BE2C (cell line): ENCODE measurements around the gene RSPH4A.
"Not testable (repeated sequence)": the region's sequence is repeated elsewhere in the genome, so short reads cannot be mapped to it uniquely, and the experiment has no call there.

Source experiments
- DNase-seq: peaks from one replicate; pipeline ENCODE4 v3.0.0-alpha.2; 2020
- H3K27me3 ChIP-seq: fragments of 250-450 bp; sonication (Bioruptor Pico); 2 replicates; pipeline ENCODE4 v1.5.1; 2020; ENCODE audit warnings: mild to moderate bottlenecking
- H3K36me3 ChIP-seq: fragments of 250-450 bp; sonication (Bioruptor Pico); 2 replicates; pipeline ENCODE4 v1.5.1; 2020; ENCODE audit warnings: mild to moderate bottlenecking
- H3K4me1 ChIP-seq: fragments of 250-450 bp; sonication (Bioruptor Pico); 2 replicates; pipeline ENCODE4 v1.5.1; 2020
- H3K4me3 ChIP-seq: 2 replicates; pipeline ENCODE4 v1.5.1; 2011; ENCODE audit warnings: low read depth, low read length
- H3K9me3 ChIP-seq: fragments of 250-450 bp; sonication (Bioruptor Pico); 2 replicates; pipeline ENCODE4 v1.5.1; 2020
- TF ChIP-seq, protein P1 (sequence below): IDR thresholded peaks from 2 replicates; pipeline ENCODE4 v1.5.1; 2012; ENCODE audit warnings: mild to moderate bottlenecking, low read depth, low read length

The RSPH4A gene

DNA sequence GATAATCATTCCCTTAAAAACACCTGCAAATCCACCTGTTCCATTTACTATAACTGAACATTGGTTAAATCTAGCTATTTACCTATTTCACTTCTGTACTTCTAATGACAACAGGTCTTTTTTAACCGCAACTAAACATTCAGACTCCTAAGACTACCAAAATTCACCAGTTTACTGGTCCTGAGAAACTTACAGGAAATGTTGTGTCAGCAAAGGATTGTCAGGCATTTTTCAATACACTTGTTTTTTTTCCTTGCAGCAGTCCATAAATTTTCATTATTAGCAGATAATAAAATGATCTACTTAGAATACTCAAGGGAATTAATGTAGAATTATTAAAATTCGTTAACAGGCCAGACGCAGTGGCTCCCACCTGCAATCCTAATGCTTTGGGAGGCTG lies 47.0 kb downstream of the RSPH4A start:
- no peak overlapping the region for H3K4me3 ChIP-seq

DNA sequence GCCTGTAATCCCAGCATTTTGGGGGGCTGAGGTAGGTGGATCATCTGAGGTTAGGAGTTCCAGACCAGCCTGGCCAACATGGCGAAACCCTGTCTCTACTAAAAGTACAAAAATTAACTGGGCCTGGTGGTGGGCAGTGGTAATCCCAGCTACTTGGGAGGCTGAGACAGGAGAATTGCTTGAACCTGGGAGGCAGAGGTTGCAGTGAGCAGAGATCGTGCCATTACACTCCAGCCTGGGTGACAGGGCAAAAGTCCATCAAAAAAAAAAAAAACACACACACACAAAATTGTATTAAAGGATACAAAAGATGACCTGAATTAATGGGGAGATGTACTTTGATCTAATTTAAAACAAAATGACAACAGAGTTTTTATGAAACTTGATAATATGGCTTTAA lies 47.9 kb downstream of the RSPH4A start:
- H3K4me1 ChIP-seq, H3K27me3 ChIP-seq, H3K9me3 ChIP-seq, H3K4me3 ChIP-seq, DNase-seq, H3K36me3 ChIP-seq: not testable (repeated sequence)

More for the DNA sequence above, 47.0 kb downstream of the RSPH4A start:
- Histone ChIP-seq H3K4me1 (no peaks in the 10 kb centered on the region), H3K36me3 (no peaks in the 10 kb centered on the region), H3K27me3 (no peaks in the 10 kb centered on the region), H3K9me3 (no peaks in the 10 kb centered on the region)
- DNase-seq: no peak
- TF ChIP-seq, protein P1, sequence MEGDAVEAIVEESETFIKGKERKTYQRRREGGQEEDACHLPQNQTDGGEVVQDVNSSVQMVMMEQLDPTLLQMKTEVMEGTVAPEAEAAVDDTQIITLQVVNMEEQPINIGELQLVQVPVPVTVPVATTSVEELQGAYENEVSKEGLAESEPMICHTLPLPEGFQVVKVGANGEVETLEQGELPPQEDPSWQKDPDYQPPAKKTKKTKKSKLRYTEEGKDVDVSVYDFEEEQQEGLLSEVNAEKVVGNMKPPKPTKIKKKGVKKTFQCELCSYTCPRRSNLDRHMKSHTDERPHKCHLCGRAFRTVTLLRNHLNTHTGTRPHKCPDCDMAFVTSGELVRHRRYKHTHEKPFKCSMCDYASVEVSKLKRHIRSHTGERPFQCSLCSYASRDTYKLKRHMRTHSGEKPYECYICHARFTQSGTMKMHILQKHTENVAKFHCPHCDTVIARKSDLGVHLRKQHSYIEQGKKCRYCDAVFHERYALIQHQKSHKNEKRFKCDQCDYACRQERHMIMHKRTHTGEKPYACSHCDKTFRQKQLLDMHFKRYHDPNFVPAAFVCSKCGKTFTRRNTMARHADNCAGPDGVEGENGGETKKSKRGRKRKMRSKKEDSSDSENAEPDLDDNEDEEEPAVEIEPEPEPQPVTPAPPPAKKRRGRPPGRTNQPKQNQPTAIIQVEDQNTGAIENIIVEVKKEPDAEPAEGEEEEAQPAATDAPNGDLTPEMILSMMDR: no peak

GRCh38 chr6:116665464-116665863 lies 49.2 kb downstream of the RSPH4A start:
- no peaks in the 10 kb centered on the region for H3K9me3 ChIP-seq
- no peak for DNase-seq
- H3K4me3 ChIP-seq: no peak overlapping the region

DNA sequence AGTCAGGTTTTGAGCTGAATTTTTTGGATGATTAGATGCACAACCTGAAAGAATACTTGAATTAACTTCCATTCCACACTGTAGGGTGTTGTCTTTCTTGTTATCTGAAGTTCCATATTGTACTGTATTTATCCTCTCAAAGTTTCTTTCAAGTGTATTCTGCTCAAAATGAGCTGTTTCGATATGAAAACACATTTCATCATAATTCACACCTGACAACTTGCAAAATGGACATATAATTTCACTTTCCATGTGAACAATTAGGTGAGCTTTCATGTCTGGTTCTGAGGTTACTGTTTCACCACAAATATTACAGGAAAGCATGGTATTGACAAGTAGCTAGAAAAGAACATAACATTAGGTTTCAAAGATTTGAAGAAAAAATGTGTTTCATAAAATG lies 50.6 kb downstream of the RSPH4A start:
- no peak for DNase-seq
- Histone ChIP-seq H3K4me3 (no peak overlapping the region), H3K27me3 (no peaks in the 10 kb centered on the region), H3K4me1 (no peaks in the 10 kb centered on the region), H3K9me3 (no peaks in the 10 kb centered on the region), H3K36me3 (no peaks in the 10 kb centered on the region)
- TF ChIP-seq, protein P1: no peak

More at GRCh38 chr6:116665464-116665863, 49.2 kb downstream of the RSPH4A start:
- TF ChIP-seq, protein P1: no peak
- Histone ChIP-seq H3K36me3 (no peaks in the 10 kb centered on the region), H3K4me1 (no peaks in the 10 kb centered on the region), H3K27me3 (no peaks in the 10 kb centered on the region)

DNA sequence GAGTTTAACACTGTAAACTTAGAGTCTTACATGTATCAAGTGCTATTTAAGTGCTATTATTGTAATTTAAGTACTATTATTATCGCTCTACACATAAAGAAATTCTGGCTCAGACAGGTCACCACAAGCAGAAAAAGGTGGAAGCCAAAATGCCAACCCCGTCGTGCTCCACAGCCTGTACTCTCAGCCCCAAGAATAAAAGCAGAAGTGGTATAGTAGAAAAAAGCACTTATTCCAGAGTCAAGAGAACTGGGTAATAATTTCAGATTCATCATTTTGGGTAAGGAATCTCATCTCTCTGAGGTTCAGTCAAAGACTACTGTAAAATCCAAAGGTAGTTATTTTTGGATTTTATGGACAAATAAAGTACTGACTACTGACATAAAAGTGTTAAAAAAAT lies 51.3 kb downstream of the RSPH4A start:
- DNase-seq: no peak
- Histone ChIP-seq H3K27me3 (no peaks in the 10 kb centered on the region), H3K4me1 (no peaks in the 10 kb centered on the region)

DNA sequence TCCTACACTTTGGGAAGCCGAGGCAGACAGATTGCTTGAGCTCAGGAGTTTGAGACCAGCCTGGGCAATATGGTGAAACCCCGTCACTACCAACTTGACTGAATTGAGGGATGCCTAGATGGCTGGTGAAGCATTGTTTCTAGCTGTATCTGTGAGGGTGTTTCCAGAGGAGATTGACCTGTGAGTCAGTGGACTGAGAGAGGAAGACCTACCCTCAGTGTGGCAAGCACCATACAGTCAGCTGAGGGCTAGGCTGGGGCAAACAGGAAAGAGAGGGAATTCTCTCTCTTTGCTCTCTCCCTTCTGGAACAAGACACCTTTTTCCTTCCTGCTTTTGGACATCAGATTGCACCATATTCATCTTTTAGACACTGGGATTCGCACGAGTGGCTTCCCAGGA lies 56.0 kb downstream of the RSPH4A start:
- H3K4me1 ChIP-seq: no peaks in the 10 kb centered on the region
- no peaks in the 10 kb centered on the region for H3K9me3 ChIP-seq
- DNase-seq: no peak
- TF ChIP-seq, protein P1: no peak
- H3K4me3 ChIP-seq: no peak overlapping the region
- no peaks in the 10 kb centered on the region for H3K27me3 ChIP-seq
- H3K36me3 ChIP-seq: no peaks in the 10 kb centered on the region

More for the DNA sequence above, 51.3 kb downstream of the RSPH4A start:
- no peaks in the 10 kb centered on the region for H3K36me3 ChIP-seq
- no peaks in the 10 kb centered on the region for H3K9me3 ChIP-seq
- TF ChIP-seq, protein P1: no peak
- peak overlapping the region; percentile 98 for H3K4me3 ChIP-seq

DNA sequence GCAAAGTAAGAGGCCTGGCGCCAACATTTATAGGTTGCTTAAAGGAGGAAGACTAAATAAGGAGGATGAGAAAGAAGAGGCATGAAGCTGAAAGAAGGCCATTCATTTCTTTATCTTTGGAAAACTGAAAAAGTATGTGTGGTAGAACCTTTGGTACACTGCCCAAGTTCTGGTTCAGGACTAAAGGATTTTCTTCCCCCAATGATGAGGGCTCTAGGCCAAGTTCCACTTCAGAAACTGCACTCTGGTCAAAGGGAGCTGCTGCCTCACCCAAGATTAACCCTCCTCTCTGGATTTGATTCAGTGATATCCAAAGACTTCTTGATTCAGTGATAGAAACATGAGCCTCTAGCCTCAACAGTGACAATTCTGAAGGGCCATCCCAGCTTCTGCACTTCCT lies 59.7 kb downstream of the RSPH4A start:
- H3K36me3 ChIP-seq: no peaks in the 10 kb centered on the region
- no peak for DNase-seq
- H3K4me1 ChIP-seq: no peaks in the 10 kb centered on the region
- TF ChIP-seq, protein P1: no peak
- no peaks in the 10 kb centered on the region for H3K9me3 ChIP-seq
- H3K27me3 ChIP-seq: no peaks in the 10 kb centered on the region
- H3K4me3 ChIP-seq: no peak overlapping the region
